ENCODE measurements around the gene ADAMTS10.

ADAMTS10 gene

GRCh38 chr19:8600816-8601215 lies 9.7 kb downstream of the ADAMTS10 start:
- peaks cover 35% of the 10 kb centered on the region for H3K36me3 Mint-ChIP-seq (ENCODE audit: insufficient read depth)
- no peaks in the 10 kb centered on the region for H3K4me1 Mint-ChIP-seq (ENCODE audit: low read depth in 2 of 2)
- no peak overlapping the region for H3K4me3 Mint-ChIP-seq
- no peaks in the 10 kb centered on the region for H3K27me3 Mint-ChIP-seq
- H3K9me3 Mint-ChIP-seq: no peaks in the 10 kb centered on the region
- DNase-seq (no peak), ATAC-seq (replicated peaks) (no peak)
- H3K27ac Mint-ChIP-seq: no peak overlapping the region

DNA sequence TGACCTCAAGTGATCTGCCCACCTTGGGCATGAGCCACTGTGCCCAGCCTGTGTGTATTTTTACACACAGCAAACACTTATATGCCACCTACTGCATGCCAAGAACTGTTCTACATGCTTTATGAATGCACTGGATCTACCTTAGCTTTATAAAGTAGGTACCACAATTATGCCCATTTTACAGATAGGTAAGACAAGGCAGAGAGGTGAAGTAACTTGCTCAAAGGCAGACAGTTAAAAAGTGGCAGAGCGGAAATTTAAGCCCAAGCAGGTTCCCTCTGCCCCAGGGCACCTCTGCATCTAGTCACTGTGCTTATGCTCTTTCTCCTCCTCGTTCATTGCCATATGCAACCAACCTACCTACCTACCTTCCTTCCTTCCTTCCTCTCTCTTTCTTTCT lies 10.5 kb downstream of the ADAMTS10 start:
- ATAC-seq (replicated peaks): no peak
- no peak overlapping the region for H3K27ac Mint-ChIP-seq
- no peaks in the 10 kb centered on the region for H3K27me3 Mint-ChIP-seq
- H3K4me3 Mint-ChIP-seq: no peak overlapping the region
- H3K4me1 Mint-ChIP-seq (ENCODE audit: low read depth in 2 of 2): peaks cover 0 to under 1% of the 10 kb centered on the region in 2 donors
- no peaks in the 10 kb centered on the region for H3K9me3 Mint-ChIP-seq
- DNase-seq: no peak
- H3K36me3 Mint-ChIP-seq (ENCODE audit: insufficient read depth): peaks cover 31% of the 10 kb centered on the region

GRCh38 chr19:8596168-8596567 lies 14.3 kb downstream of the ADAMTS10 start:
- peaks cover 17% of the 10 kb centered on the region in 2 donors for H3K4me1 Mint-ChIP-seq (ENCODE audit: low read depth in 2 of 2)
- H3K36me3 Mint-ChIP-seq (ENCODE audit: insufficient read depth): peaks cover 22% of the 10 kb centered on the region
- no peak overlapping the region for H3K27ac Mint-ChIP-seq
- DNase-seq: no peak
- no peaks in the 10 kb centered on the region for H3K9me3 Mint-ChIP-seq
- H3K27me3 Mint-ChIP-seq: no peaks in the 10 kb centered on the region
- ATAC-seq (replicated peaks): no peak
- H3K4me3 Mint-ChIP-seq: no peak overlapping the region

- H3K36me3 Mint-ChIP-seq (ENCODE audit: insufficient read depth): peaks cover 21% of the 10 kb centered on the region
- H3K4me1 Mint-ChIP-seq (ENCODE audit: low read depth in 2 of 2): peaks cover 17% of the 10 kb centered on the region in 2 donors
- no peak overlapping the region for H3K4me3 Mint-ChIP-seq
- no peak for DNase-seq
- H3K9me3 Mint-ChIP-seq: no peaks in the 10 kb centered on the region
- peak overlapping the region in 1 of 2 donors; percentile 62 for H3K27ac Mint-ChIP-seq
- no peaks in the 10 kb centered on the region for H3K27me3 Mint-ChIP-seq
- no peak for ATAC-seq (replicated peaks)
These were observed 14.9 kb downstream of the ADAMTS10 start for GRCh38 chr19:8595651-8596050.

- no peak for ATAC-seq (replicated peaks)
- peak overlapping the region in 1 of 2 donors; percentile 51 for H3K4me3 Mint-ChIP-seq
- peak overlapping the region in 1 of 2 donors; percentile 72 for H3K27ac Mint-ChIP-seq
- H3K27me3 Mint-ChIP-seq: no peaks in the 10 kb centered on the region
- peaks cover 17% of the 10 kb centered on the region in 2 donors for H3K4me1 Mint-ChIP-seq (ENCODE audit: low read depth in 2 of 2)
- peaks cover 14% of the 10 kb centered on the region for H3K36me3 Mint-ChIP-seq (ENCODE audit: insufficient read depth)
- DNase-seq: no peak
- H3K9me3 Mint-ChIP-seq: no peaks in the 10 kb centered on the region
These were observed 16.6 kb downstream of the ADAMTS10 start for GRCh38 chr19:8593931-8594330.

DNA sequence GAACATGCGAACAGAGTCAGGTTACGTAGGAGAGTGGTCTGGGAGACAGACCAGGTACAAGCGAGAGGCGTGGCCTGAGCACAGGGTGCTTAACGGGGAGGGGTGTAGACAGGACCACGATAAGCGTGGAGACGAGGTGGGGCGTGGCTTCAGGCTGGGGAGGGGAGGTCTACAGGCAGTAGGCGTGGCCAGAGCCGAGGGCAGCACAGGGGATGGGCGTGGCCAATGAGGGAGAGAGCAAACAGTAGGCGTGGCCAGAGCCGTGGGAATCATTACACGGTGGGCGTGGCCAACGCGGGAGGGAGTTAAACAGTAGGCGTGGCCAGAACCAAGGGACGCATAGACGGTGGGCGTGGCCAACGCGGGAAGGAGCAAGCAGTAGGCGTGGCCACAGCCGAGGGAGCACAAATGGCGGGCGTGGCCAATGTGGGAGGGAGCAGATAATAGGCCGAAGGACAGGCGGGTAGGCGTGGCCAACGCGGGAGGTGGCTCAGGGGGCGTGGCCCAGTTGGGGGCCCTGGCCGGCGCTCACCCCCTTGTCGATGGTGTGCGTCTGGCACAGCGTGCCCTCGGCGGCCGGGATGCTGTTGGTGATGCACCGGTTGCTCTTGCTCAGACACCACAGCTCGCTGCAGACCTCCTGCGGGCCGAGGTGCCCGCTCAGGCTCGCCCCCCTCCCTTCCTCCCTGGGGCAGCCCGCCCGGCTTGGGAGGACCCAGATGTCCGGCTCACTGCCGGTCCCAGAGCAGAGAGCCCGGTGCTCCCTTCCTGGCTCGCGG lies 18.1 kb downstream of the ADAMTS10 start:
- DNase-seq: peak; percentile 90 to 95 (median 95)

DNA sequence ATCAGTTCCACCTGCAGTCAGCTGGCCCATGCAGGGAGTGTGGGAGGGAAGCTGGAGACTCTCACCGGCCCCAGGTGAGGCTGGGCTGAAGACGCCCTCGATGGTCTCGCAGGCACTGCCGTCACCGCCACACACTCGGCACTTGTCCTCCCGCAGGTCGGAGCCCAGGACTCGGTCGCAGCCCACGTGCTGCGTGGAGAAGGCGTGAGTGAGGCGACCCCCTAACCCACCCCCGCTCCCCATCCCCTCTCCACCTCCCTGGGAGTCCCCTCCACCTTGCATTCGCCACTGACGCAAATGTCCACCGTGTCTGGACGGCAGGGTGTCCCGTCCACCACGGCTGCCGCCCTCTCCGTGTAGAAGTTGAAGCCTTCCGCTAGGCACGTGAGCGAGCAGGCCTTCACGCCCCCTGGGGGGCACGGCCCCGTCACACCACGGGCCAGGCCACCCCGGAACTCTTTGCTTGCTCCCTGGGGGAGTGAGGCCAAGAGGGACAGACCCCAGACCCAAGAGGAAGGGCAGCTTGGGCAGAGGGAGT lies 21.3 kb downstream of the ADAMTS10 start:
- peak overlapping the region in 1 of 2 donors; percentile 17 for H3K27ac Mint-ChIP-seq
- ATAC-seq (replicated peaks) (no peak), DNase-seq (no peak)
- H3K27me3 Mint-ChIP-seq: no peaks in the 10 kb centered on the region
- peaks cover 12% of the 10 kb centered on the region for H3K36me3 Mint-ChIP-seq (ENCODE audit: insufficient read depth)
- H3K4me1 Mint-ChIP-seq (ENCODE audit: low read depth in 2 of 2): peaks cover 11 to 17% of the 10 kb centered on the region in 2 donors
- H3K4me3 Mint-ChIP-seq: no peak overlapping the region
- H3K9me3 Mint-ChIP-seq: no peaks in the 10 kb centered on the region

More for the DNA sequence above, 18.1 kb downstream of the ADAMTS10 start:
- H3K27me3 Mint-ChIP-seq: no peaks in the 10 kb centered on the region
- peak overlapping the region; percentile 5 to 75 for H3K27ac Mint-ChIP-seq
- peaks cover 17% of the 10 kb centered on the region for H3K36me3 Mint-ChIP-seq (ENCODE audit: insufficient read depth)
- H3K4me3 Mint-ChIP-seq: peak overlapping the region; percentile 77 to 82
- no peaks in the 10 kb centered on the region for H3K9me3 Mint-ChIP-seq
- ATAC-seq (replicated peaks): peak; percentile 83
- H3K4me1 Mint-ChIP-seq (ENCODE audit: low read depth in 2 of 2): peaks cover 17% of the 10 kb centered on the region in 2 donors

- no peak overlapping the region for H3K4me3 Mint-ChIP-seq
- H3K27me3 Mint-ChIP-seq: no peaks in the 10 kb centered on the region
- DNase-seq (peak; percentile 63 to 73 (median 64)), ATAC-seq (replicated peaks) (peak; percentile 72)
- no peaks in the 10 kb centered on the region for H3K9me3 Mint-ChIP-seq
- H3K27ac Mint-ChIP-seq: no peak overlapping the region
- H3K4me1 Mint-ChIP-seq (ENCODE audit: low read depth in 2 of 2): peaks cover 0 to 2% of the 10 kb centered on the region in 2 donors
- H3K36me3 Mint-ChIP-seq (ENCODE audit: insufficient read depth): peaks cover 7% of the 10 kb centered on the region
These were observed 24.4 kb downstream of the ADAMTS10 start for GRCh38 chr19:8585894-8586750.

DNA sequence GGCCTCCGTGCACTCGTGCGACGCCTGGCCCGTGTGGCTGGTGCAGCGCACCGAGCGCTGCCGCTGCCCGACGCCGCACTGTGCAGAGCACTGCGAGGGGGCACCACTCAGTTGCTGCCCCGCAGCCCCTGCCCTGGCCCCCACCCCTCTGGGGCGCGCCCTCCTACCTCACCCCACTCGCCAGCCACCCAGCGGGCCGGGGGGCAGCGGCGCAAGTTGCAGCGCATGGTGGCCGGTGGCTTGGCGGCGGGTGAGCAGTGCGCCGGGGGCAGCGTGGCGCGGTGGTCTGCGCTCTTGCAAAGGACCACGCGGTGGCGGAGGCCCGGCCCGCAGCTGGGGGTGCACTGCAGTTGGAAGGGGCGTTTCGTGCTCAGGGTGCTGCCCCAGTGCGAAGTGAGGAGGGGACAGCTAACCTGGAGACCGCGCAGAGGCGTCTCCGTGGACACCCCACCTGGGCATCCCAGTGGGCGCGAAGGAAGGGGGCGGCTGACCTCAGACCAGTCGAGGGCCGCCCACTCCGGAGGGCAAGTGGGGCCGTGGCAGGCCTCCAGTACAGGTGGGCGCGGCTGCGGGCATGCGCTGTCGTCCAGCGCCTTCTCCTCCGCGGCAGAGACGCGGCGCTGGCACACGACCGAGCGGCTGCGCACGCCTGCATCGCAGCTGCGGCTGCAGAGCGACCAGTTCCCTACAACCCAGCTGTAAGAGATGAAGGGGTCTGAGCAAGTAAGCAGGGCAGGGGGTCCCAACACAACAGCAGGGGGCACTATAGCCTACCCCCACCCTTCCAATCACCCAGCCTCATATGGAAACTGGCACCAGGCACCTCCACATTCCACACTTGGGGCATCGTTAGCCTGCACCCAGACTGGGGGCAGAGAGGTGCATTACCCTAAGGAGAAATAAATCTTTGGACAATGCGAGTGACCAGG lies 25.3 kb downstream of the ADAMTS10 start:
- DNase-seq (no peak), ATAC-seq (replicated peaks) (no peak)
- Mint-ChIP-seq H3K27me3 (no peaks in the 10 kb centered on the region), H3K9me3 (no peaks in the 10 kb centered on the region), H3K36me3 (ENCODE audit: insufficient read depth) (peaks cover 11% of the 10 kb centered on the region), H3K27ac (no peak overlapping the region), H3K4me1 (ENCODE audit: low read depth in 2 of 2) (peaks cover 0 to 2% of the 10 kb centered on the region in 2 donors), H3K4me3 (no peak overlapping the region)

DNA sequence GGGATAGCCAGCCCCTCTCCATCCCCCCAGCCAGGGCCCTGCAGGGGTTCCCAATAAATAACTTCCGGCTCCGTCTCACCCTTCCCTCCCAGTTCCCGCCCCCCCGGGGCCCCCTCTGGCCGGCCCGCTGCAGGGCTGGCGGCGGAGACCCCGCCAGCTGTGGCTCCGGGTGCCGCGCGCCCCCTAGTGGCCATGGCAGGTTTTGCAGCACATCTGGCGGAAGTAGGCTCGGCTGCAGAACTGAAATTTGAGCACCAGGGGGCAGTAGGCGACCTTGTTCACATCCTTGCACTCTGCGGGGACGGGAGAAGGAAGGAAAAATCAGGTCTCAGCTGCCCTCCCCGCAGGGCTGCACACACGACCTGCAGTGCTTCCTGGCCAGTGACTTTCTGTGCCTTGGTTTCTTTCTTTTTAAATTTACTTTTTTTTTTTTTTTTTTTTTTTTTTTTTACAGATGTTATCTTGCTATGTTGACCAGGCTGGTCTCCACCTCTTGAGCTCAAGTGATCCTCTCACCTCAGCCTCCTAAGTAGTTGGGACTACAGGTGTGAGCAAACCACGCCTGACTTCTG lies 29.7 kb downstream of the ADAMTS10 start:
- H3K4me3 Mint-ChIP-seq: peak overlapping the region in 1 of 2 donors; percentile 43
- no peaks in the 10 kb centered on the region for H3K9me3 Mint-ChIP-seq
- H3K27me3 Mint-ChIP-seq: no peaks in the 10 kb centered on the region
- H3K36me3 Mint-ChIP-seq (ENCODE audit: insufficient read depth): peaks cover 13% of the 10 kb centered on the region
- DNase-seq (peak; percentile 87 to 91 (median 89)), ATAC-seq (replicated peaks) (peak; percentile 61)
- no peak overlapping the region for H3K27ac Mint-ChIP-seq
- peaks cover 25% of the 10 kb centered on the region in 2 donors for H3K4me1 Mint-ChIP-seq (ENCODE audit: low read depth in 2 of 2)

DNA sequence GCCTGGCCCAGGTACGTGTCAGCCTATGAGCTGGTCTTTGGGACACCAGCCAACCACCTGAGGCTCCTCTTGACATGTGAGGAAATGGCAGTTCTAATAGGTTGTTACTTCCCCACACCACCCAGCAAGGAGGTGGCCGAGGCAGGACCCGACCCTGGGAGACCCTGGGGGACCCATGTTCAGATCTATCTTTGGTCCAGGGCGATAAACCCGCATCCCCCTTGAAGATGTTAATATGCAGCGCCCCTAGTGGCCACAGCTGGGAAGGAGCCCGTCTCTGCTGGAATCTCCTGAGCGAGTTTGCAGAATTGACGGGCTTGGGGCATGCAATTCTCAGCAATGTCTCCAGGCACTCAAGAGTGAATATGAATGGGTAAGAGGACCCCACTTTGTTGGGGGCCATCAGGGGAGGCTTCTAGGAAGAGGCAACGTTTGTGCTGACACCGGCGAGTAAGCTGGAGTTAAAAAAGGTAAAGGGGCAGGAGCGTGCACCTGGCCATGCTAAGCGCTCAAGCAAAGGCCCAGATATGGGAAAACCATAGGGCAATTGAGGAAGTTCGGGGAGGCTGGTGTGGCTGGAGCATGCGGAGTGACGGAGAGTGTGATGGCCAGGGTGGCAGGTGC lies 31.8 kb downstream of the ADAMTS10 start:
- H3K9me3 Mint-ChIP-seq: no peaks in the 10 kb centered on the region
- no peaks in the 10 kb centered on the region for H3K27me3 Mint-ChIP-seq
- H3K4me3 Mint-ChIP-seq: peak overlapping the region; percentile 86 to 96
- peaks cover 40 to 44% of the 10 kb centered on the region in 2 donors for H3K4me1 Mint-ChIP-seq (ENCODE audit: low read depth in 2 of 2)
- peak; percentile 81 to 84 (median 84) for DNase-seq
- peak; percentile 16 for ATAC-seq (replicated peaks)
- peaks cover 33% of the 10 kb centered on the region for H3K36me3 Mint-ChIP-seq (ENCODE audit: insufficient read depth)
- H3K27ac Mint-ChIP-seq: peak overlapping the region; percentile 67 to 81

DNA sequence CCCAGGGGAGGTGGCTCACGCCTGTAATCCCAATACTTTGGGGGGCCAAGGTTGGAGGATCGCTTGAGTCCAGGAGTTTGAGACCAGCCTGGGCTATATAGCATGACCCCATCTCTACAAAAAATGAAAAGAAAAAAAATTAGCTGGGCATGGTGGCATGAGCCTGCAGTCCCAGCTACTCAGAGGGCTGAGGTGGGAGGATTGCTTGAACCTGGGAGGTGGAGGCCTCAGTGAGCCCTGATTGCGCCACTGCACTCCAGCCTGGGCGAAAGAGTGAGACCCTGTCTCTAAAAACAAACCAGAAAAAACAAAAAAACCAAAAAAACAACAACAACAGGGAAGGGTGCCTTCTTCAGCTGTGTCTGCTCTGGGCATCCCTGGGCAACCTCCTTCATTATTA lies 32.8 kb downstream of the ADAMTS10 start:
- Mint-ChIP-seq H3K27ac (peak overlapping the region; percentile 81 to 96), H3K36me3 (ENCODE audit: insufficient read depth) (peaks cover 36% of the 10 kb centered on the region), H3K27me3 (no peaks in the 10 kb centered on the region), H3K4me1 (ENCODE audit: low read depth in 2 of 2) (peaks cover 46 to 52% of the 10 kb centered on the region in 2 donors), H3K9me3 (no peaks in the 10 kb centered on the region), H3K4me3 (peak overlapping the region; percentile 86 to 96)
- DNase-seq (no peak), ATAC-seq (replicated peaks) (no peak)

Measured in effector memory CD8-positive, alpha-beta T cell (primary cell).